Progenitor cell of endocrine pancreas (in vitro differentiated cells): Measurements from ENCODE around the gene STK38. TPM values are rescaled to one million over a fixed set of nuclear protein-coding genes. Genes with fewer than 3 reads are reported as not detected.

Experiments used
- DNase-seq: peaks from one replicate; pipeline ENCODE4 v3.0.0; 2021; ENCODE audit warnings: low spot score; ENCODE audit not compliant: unreplicated experiment
- H3K27ac Mint-ChIP-seq: 2 replicates; pipeline ENCODE4 v1.8.0; 2021; ENCODE audit warnings: mild to moderate bottlenecking, moderate library complexity, mixed read lengths
- H3K27me3 Mint-ChIP-seq: 2 replicates; pipeline ENCODE4 v1.8.0; 2021; ENCODE audit warnings: mixed read lengths
- H3K36me3 Mint-ChIP-seq: 2 replicates; pipeline ENCODE4 v1.8.0; 2022; ENCODE audit warnings: mixed read lengths; ENCODE audit not compliant: insufficient read depth
- H3K4me1 Mint-ChIP-seq: 2 replicates; pipeline ENCODE4 v1.8.0; 2021; ENCODE audit warnings: low read depth, mixed read lengths
- H3K4me3 Mint-ChIP-seq: 2 replicates; pipeline ENCODE4 v1.8.0; 2021; ENCODE audit warnings: low read depth, mild to moderate bottlenecking, moderate library complexity, mixed read lengths
- H3K9me3 Mint-ChIP-seq: 2 replicates; pipeline ENCODE4 v1.8.0; 2021; ENCODE audit warnings: low read depth, mixed read lengths
- CTCF ChIP-seq: fragments of 200-600 bp; sonication (generic); IDR thresholded peaks from one replicate; pipeline ENCODE4 v1.5.0; 2021; ENCODE audit warnings: antibody characterized with exemption, mild to moderate bottlenecking; ENCODE audit not compliant: unreplicated experiment
- total RNA-seq: library from RNA; stranded (reverse); gene quantifications from 2 replicates; pipeline ENCODE4 v1.2.1, GENCODE V29; 2021

Gene STK38
- total RNA-seq, 1 donor from 2014 or later, result 47.2 TPM

- Mint-ChIP-seq H3K9me3 (no peaks in the 10 kb centered on the region), H3K4me3 (no peak overlapping the region), H3K27me3 (no peaks in the 10 kb centered on the region), H3K36me3 (peaks cover 23% of the 10 kb centered on the region), H3K4me1 (peaks cover 3% of the 10 kb centered on the region), H3K27ac (no peak overlapping the region)
- no peak for DNase-seq
- TF ChIP-seq CTCF, result no peak
These were observed 14.0 kb downstream of the STK38 start for GRCh38 chr6:36533321-36533720.

GRCh38 chr6:36526066-36526465 lies 21.2 kb downstream of the STK38 start:
- H3K9me3 Mint-ChIP-seq, result no peaks in the 10 kb centered on the region
- no peak for TF ChIP-seq CTCF
- H3K4me3 Mint-ChIP-seq, result no peak overlapping the region
- no peak overlapping the region for H3K27ac Mint-ChIP-seq
- DNase-seq, result no peak
- no peaks in the 10 kb centered on the region for H3K27me3 Mint-ChIP-seq
- H3K4me1 Mint-ChIP-seq, result peaks cover 6% of the 10 kb centered on the region
- peaks cover 20% of the 10 kb centered on the region for H3K36me3 Mint-ChIP-seq

- H3K9me3 Mint-ChIP-seq, result no peaks in the 10 kb centered on the region
- DNase-seq, result no peak
- no peak overlapping the region for H3K27ac Mint-ChIP-seq
- H3K4me3 Mint-ChIP-seq, result no peak overlapping the region
- no peaks in the 10 kb centered on the region for H3K27me3 Mint-ChIP-seq
- TF ChIP-seq CTCF, result no peak
- peaks cover 6% of the 10 kb centered on the region for H3K4me1 Mint-ChIP-seq
- peaks cover 18% of the 10 kb centered on the region for H3K36me3 Mint-ChIP-seq
These were observed 21.9 kb downstream of the STK38 start for GRCh38 chr6:36525346-36525745.

GRCh38 chr6:36524871-36525270 lies 22.4 kb downstream of the STK38 start:
- Mint-ChIP-seq H3K4me3 (no peak overlapping the region), H3K27ac (no peak overlapping the region), H3K27me3 (no peaks in the 10 kb centered on the region), H3K9me3 (no peaks in the 10 kb centered on the region), H3K4me1 (peaks cover 6% of the 10 kb centered on the region), H3K36me3 (peaks cover 22% of the 10 kb centered on the region)
- DNase-seq, result no peak
- no peak for TF ChIP-seq CTCF

- Mint-ChIP-seq H3K9me3 (no peaks in the 10 kb centered on the region), H3K36me3 (peaks cover 21% of the 10 kb centered on the region), H3K27ac (no peak overlapping the region), H3K4me3 (no peak overlapping the region), H3K4me1 (peaks cover 6% of the 10 kb centered on the region), H3K27me3 (no peaks in the 10 kb centered on the region)
- no peak for TF ChIP-seq CTCF
- DNase-seq, result no peak
These were observed 23.3 kb downstream of the STK38 start for GRCh38 chr6:36523936-36524499.
